IPS-18c (cell line): ENCODE results near the gene PIP5K1B.

Experiments used
- H3K4me3 ChIP-seq: 2 replicates; pipeline ENCODE4 v1.7.0; 2013; ENCODE audit warnings: low read depth, mild to moderate bottlenecking, low read length, moderate library complexity; ENCODE audit not compliant: insufficient read depth
- H3K9me3 ChIP-seq: one replicate; pipeline ENCODE4 v1.6.1; 2013; ENCODE audit warnings: mild to moderate bottlenecking, low read length, moderate library complexity; ENCODE audit not compliant: control insufficient read depth, insufficient read depth

The PIP5K1B gene

GRCh38 chr9:68819065-68819464 is 114.0 kb downstream of the PIP5K1B start:
- Histone ChIP-seq H3K9me3 (no peaks in the 10 kb centered on the region), H3K4me3 (no peak overlapping the region)

- Histone ChIP-seq H3K9me3 (no peaks in the 10 kb centered on the region), H3K4me3 (no peak overlapping the region)
Measured at GRCh38 chr9:68821911-68822310, 116.9 kb downstream of the PIP5K1B start.

GRCh38 chr9:68822596-68823165 is 117.6 kb downstream of the PIP5K1B start:
- H3K4me3 ChIP-seq = no peak overlapping the region
- H3K9me3 ChIP-seq = no peaks in the 10 kb centered on the region

GRCh38 chr9:68825762-68826472 is 120.9 kb downstream of the PIP5K1B start:
- H3K4me3 ChIP-seq = no peak overlapping the region
- no peaks in the 10 kb centered on the region for H3K9me3 ChIP-seq

GRCh38 chr9:68827837-68828744 is 123.1 kb downstream of the PIP5K1B start:
- no peaks in the 10 kb centered on the region for H3K9me3 ChIP-seq
- no peak overlapping the region for H3K4me3 ChIP-seq

GRCh38 chr9:68832101-68832500 is 127.1 kb downstream of the PIP5K1B start:
- Histone ChIP-seq H3K4me3 (no peak overlapping the region), H3K9me3 (no peaks in the 10 kb centered on the region)

GRCh38 chr9:68832861-68833518 is 128.0 kb downstream of the PIP5K1B start:
- Histone ChIP-seq H3K9me3 (no peaks in the 10 kb centered on the region), H3K4me3 (no peak overlapping the region)

- H3K4me3 ChIP-seq = no peak overlapping the region
- no peaks in the 10 kb centered on the region for H3K9me3 ChIP-seq
Measured at GRCh38 chr9:68834931-68835520, 130.0 kb downstream of the PIP5K1B start.

GRCh38 chr9:68836788-68837187 is 131.7 kb downstream of the PIP5K1B start:
- Histone ChIP-seq H3K9me3 (no peaks in the 10 kb centered on the region), H3K4me3 (no peak overlapping the region)

- no peaks in the 10 kb centered on the region for H3K9me3 ChIP-seq
- no peak overlapping the region for H3K4me3 ChIP-seq
Measured at GRCh38 chr9:68838245-68838644, 133.2 kb downstream of the PIP5K1B start.

- H3K9me3 ChIP-seq = no peaks in the 10 kb centered on the region
- H3K4me3 ChIP-seq = no peak overlapping the region
Measured at GRCh38 chr9:68841276-68842052, 136.4 kb downstream of the PIP5K1B start.

GRCh38 chr9:68842568-68842967 is 137.5 kb downstream of the PIP5K1B start:
- no peak overlapping the region for H3K4me3 ChIP-seq
- no peaks in the 10 kb centered on the region for H3K9me3 ChIP-seq

GRCh38 chr9:68843239-68843638 is 138.2 kb downstream of the PIP5K1B start:
- no peak overlapping the region for H3K4me3 ChIP-seq
- H3K9me3 ChIP-seq = no peaks in the 10 kb centered on the region

- Histone ChIP-seq H3K9me3 (no peaks in the 10 kb centered on the region), H3K4me3 (no peak overlapping the region)
Measured at GRCh38 chr9:68844157-68844556, 139.1 kb downstream of the PIP5K1B start.

- H3K4me3 ChIP-seq = no peak overlapping the region
- H3K9me3 ChIP-seq = peaks cover 2% of the 10 kb centered on the region
Measured at GRCh38 chr9:68844631-68845612, 139.9 kb downstream of the PIP5K1B start.
